WTC11 (cell line): ENCODE measurements around the gene CLDN9. TPM values are rescaled to one million over a fixed set of nuclear protein-coding genes. Genes with fewer than 3 reads are reported as not detected.

Source experiments
- ATAC-seq: fragments of 200-7000 bp; cut with Tn5 transposase; 2 replicates; pipeline ENCODE4 v1.10.0; 2021; ENCODE audit warnings: mild to moderate bottlenecking, moderate library complexity
- Bru-seq: library from RNA; stranded (reverse); fragments of 400-500 nt; gene quantifications from one replicate; lab custom pipeline; 2021; lab: Mats Ljungman, UMichigan
- CTCF ChIA-PET: fragments of 300-600 bp; sonication (Branson Sonifier 250); formaldehyde crosslinking; loops from one replicate; lab custom pipeline; 2021; ENCODE audit warnings: antibody characterized with exemption; lab: Charles Lee
- POLR2A ChIA-PET: fragments of 350-600 bp; sonication (Branson Sonifier 250); formaldehyde crosslinking; loops from one replicate; lab custom pipeline; 2021; ENCODE audit warnings: antibody characterized with exemption; lab: Charles Lee
- DNase-seq: peaks from one replicate; pipeline ENCODE4 v3.0.0; 2021; ENCODE audit warnings: low spot score
- H3K27ac Mint-ChIP-seq: 2 replicates; pipeline ENCODE4 v1.8.0; 2021; ENCODE audit warnings: mixed read lengths
- H3K27me3 Mint-ChIP-seq: 2 replicates; pipeline ENCODE4 v1.8.0; 2021; ENCODE audit warnings: low read depth, mild to moderate bottlenecking, moderate library complexity, mixed read lengths
- H3K36me3 Mint-ChIP-seq: 2 replicates; pipeline ENCODE4 v1.8.0; 2021; ENCODE audit warnings: mixed read lengths
- H3K4me1 Mint-ChIP-seq: 2 replicates; pipeline ENCODE4 v1.8.0; 2022; ENCODE audit warnings: mixed read lengths
- H3K4me3 Mint-ChIP-seq: 2 replicates; pipeline ENCODE4 v1.8.0; 2021; ENCODE audit warnings: mild to moderate bottlenecking, moderate library complexity, mixed read lengths
- H3K9me3 Mint-ChIP-seq: 2 replicates; pipeline ENCODE4 v1.8.0; 2021; ENCODE audit warnings: mixed read lengths
- ARID4B ChIP-seq: sonication (generic); formaldehyde crosslinking; IDR thresholded peaks from 2 replicates; pipeline ENCODE4 v1.8.0; 2023; ENCODE audit warnings: missing genetic modification reagents, mild to moderate bottlenecking, borderline replicate concordance
- CBFB ChIP-seq: sonication (generic); formaldehyde crosslinking; IDR thresholded peaks from 2 replicates; pipeline ENCODE4 v1.8.1; 2022; ENCODE audit warnings: mild to moderate bottlenecking, low read depth, missing genetic modification reagents
- CREM ChIP-seq: sonication (generic); formaldehyde crosslinking; IDR thresholded peaks from 2 replicates; pipeline ENCODE4 v1.8.1; 2022; ENCODE audit warnings: mild to moderate bottlenecking, missing genetic modification reagents, moderate library complexity
- E2F5 ChIP-seq: sonication (generic); formaldehyde crosslinking; IDR thresholded peaks from 2 replicates; pipeline ENCODE4 v1.8.1; 2022; ENCODE audit warnings: mild to moderate bottlenecking, moderate library complexity, missing genetic modification reagents
- ERG ChIP-seq: fragments of 250-450 bp; sonication (Bioruptor Pico); IDR thresholded peaks from 2 replicates; pipeline ENCODE4 v1.8.0; 2021; ENCODE audit warnings: mild to moderate bottlenecking
- FOXK1 ChIP-seq: sonication (generic); formaldehyde crosslinking; IDR thresholded peaks from 2 replicates; pipeline ENCODE4 v1.8.0; 2022; ENCODE audit warnings: mild to moderate bottlenecking, moderate library complexity, missing genetic modification reagents
- HMGXB4 ChIP-seq: sonication (generic); formaldehyde crosslinking; IDR thresholded peaks from 2 replicates; pipeline ENCODE4 v1.8.1; 2023; ENCODE audit warnings: mild to moderate bottlenecking, moderate library complexity, missing genetic modification reagents
- IRF2 ChIP-seq: sonication (generic); formaldehyde crosslinking; IDR thresholded peaks from 2 replicates; pipeline ENCODE4 v1.8.0; 2022; ENCODE audit warnings: low read depth, missing genetic modification reagents, borderline replicate concordance
- MAX ChIP-seq: sonication (generic); formaldehyde crosslinking; IDR thresholded peaks from 2 replicates; pipeline ENCODE4 v1.8.0; 2022; ENCODE audit warnings: mild to moderate bottlenecking, missing genetic modification reagents
- OVOL2 ChIP-seq: fragments of 250-450 bp; sonication (Bioruptor Pico); IDR thresholded peaks from 2 replicates; pipeline ENCODE4 v1.9.0; 2021; ENCODE audit warnings: mild to moderate bottlenecking, borderline replicate concordance
- ZNF281 ChIP-seq: sonication (generic); formaldehyde crosslinking; IDR thresholded peaks from 2 replicates; pipeline ENCODE4 v1.8.0; 2023; ENCODE audit warnings: mild to moderate bottlenecking, missing genetic modification reagents
- ZNF512 ChIP-seq: sonication (generic); formaldehyde crosslinking; IDR thresholded peaks from 2 replicates; pipeline ENCODE4 v1.8.1; 2022; ENCODE audit warnings: missing genetic modification reagents, borderline replicate concordance
- long read RNA-seq, 3 experiments: library from RNA in 1 of 3; library from capped mRNA in 1 of 3; library from polyadenylated mRNA in 1 of 3; unstranded in 2 of 3; stranded (forward) in 1 of 3; transcript quantifications; one replicate each; pipeline ENCODE4 v2.0.0, GENCODE V29; 2021
- total RNA-seq: library from RNA; stranded (reverse); gene quantifications from 3 replicates; pipeline ENCODE4 v1.2.3, GENCODE V29; 2021

CLDN9 gene
- 0.87 to 1.1 TPM (median 0.92 TPM) in 3 replicates for total RNA-seq
- percentile 16 among the genes with signal in this experiment for Bru-seq, nascent RNA
- long read RNA-seq, experiment 1, partial matches to known transcripts = 0 of 3 reads
- long read RNA-seq, experiment 1, other reads (novel, unspliced or antisense) = 0 of 3 reads
- long read RNA-seq, experiment 2, partial matches to known transcripts = 0 of 1 reads
- long read RNA-seq, experiment 2, other reads (novel, unspliced or antisense) = 0 of 1 reads
- long read RNA-seq, experiment 3, partial matches to known transcripts = 0 of 1 reads
- long read RNA-seq, experiment 3, other reads (novel, unspliced or antisense) = 0 of 1 reads

- peak; percentile 1; the same call in 1 of the 2 replicates for ATAC-seq
- peak within 1 kb of the TSS; percentile 69 for H3K27ac Mint-ChIP-seq
- peak; percentile 23; the same call in 1 of the 2 replicates for TF ChIP-seq MAX (CRISPR knock-in tag)
- TF ChIP-seq HMGXB4 (CRISPR knock-in tag) = 0 out of 2 replicates have a peak, but pooled peaks have one; percentile 23
- no peak for TF ChIP-seq ZNF512
- TF ChIP-seq IRF2 (CRISPR knock-in tag) = no peak
- TF ChIP-seq OVOL2 (CRISPR knock-in tag) = no peak
- peaks cover 21% of the 10 kb centered on the region for H3K36me3 Mint-ChIP-seq
- no peaks in the 10 kb centered on the region for H3K9me3 Mint-ChIP-seq
- H3K4me3 Mint-ChIP-seq = peak within 1 kb of the TSS; percentile 70
- POLR2A ChIA-PET = interaction anchor here (1.1 to 17.1 kb wide), 6 partner anchors 7 to 85 kb away, joined by 3 to 502 read pairs (median 9); partner anchors contain the start of genes CLDN6, CLDN9, HCFC1R1 and THOC6
- CTCF ChIA-PET = interaction anchor here (0.9 to 13.4 kb wide), 10 partner anchors 9 to 161 kb away, joined by 3 to 360 read pairs (median 8); partner anchors contain the start of genes CLDN6, HCFC1R1, PAQR4 and THOC6
- peaks cover 72% of the 10 kb centered on the region for H3K4me1 Mint-ChIP-seq
- DNase-seq = peak; percentile 69
- peaks cover 3% of the 10 kb centered on the region; the same call in 1 of the 2 replicates for H3K27me3 Mint-ChIP-seq
Observed at GRCh38 chr16:3012828-3013420, at the start of gene CLDN9. CLDN9 (plus strand) TSS chr16:3012923; CDS start chr16:3013363, 440 bp downstream.

GRCh38 chr16:2963074-2963722 is 49.5 kb upstream of the CLDN9 start:
- CTCF ChIA-PET = interaction anchor here (0.6 to 5.4 kb wide), 16 partner anchors 10 to 166 kb away, joined by 3 to 43 read pairs (median 8); partner anchors contain the start of genes FLYWCH2, PKMYT1 and PRSS22
- POLR2A ChIA-PET = interaction anchor here (0.7 to 1.5 kb wide), 2 partner anchors 65 to 121 kb away, joined by 3 read pairs; no protein-coding TSS in a partner anchor
- no peaks in the 10 kb centered on the region for H3K36me3 Mint-ChIP-seq
- TF ChIP-seq ARID4B (CRISPR knock-in tag) = no peak
- TF ChIP-seq E2F5 = 0 out of 2 replicates have a peak, but pooled peaks have one; percentile 3
- no peak for TF ChIP-seq CREM (CRISPR knock-in tag)
- TF ChIP-seq ZNF281 (CRISPR knock-in tag) = peak; percentile 70; the same call in 1 of the 2 replicates
- no peak for TF ChIP-seq CBFB
- TF ChIP-seq FOXK1 (CRISPR knock-in tag) = no peak
- TF ChIP-seq ERG (CRISPR knock-in tag) = no peak
- peaks cover 31% of the 10 kb centered on the region for H3K27me3 Mint-ChIP-seq
- H3K9me3 Mint-ChIP-seq = no peaks in the 10 kb centered on the region
- peaks cover 10% of the 10 kb centered on the region for H3K4me1 Mint-ChIP-seq
- ATAC-seq = no peak; the same call in 1 of the 2 replicates
- no peak overlapping the region for H3K27ac Mint-ChIP-seq
- DNase-seq = peak; percentile 44
- H3K4me3 Mint-ChIP-seq = peak overlapping the region; percentile 89
